ENCODE results near the gene LIF. TPM values are rescaled to one million over a fixed set of nuclear protein-coding genes. Genes with fewer than 3 reads are reported as not detected.
A peak's percentile ranks its signal among the peaks of the same experiment; 100 is the strongest.

LIF gene
- total RNA-seq, 4 donors from 2014 or later: 0.19 to 4.8 (median 1.6) TPM

DNA sequence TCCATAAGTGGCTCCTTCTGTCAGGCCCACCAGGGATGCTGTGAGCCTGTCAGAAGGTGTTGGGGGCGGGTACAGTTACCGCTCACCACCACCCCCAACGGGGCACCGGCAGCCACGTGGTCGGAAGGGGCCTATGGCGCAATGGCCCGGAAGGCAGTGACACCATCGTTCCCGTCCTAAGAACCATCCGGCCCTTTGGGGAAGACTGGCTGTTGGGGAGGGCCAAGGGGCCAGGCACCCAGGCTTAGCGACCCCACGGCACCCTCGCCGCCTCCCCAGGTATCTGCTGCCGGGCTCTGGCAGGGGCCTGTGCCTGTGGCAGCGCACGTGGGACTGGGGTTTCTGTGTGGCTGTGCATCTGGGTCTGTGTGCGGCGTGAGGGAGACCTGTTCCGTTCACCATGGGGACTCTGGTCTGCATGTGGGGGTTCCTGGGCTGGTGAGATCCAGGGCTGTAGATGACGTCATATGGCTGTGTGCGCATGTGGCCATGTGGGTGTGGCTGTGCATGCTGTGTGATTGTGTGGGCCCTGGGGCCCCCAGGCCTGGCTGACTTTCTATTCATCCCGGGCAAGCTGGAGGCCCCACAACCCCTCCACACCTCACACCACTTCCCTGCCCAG is 19.4 kb upstream of the LIF start:
- Histone ChIP-seq H3K4me1 (peaks cover 5 to 14% (median 12%) of the 10 kb centered on the region in 4 donors), H3K9me3 (no peaks in the 10 kb centered on the region), H3K27ac (replicated peaks in 1 of 4) (peak overlapping the region; percentile 39 to 66 (median 53)), H3K36me3 (no peaks in the 10 kb centered on the region), H3K4me3 (peak overlapping the region; percentile 28 to 49 (median 31)), H3K27me3 (peaks cover 0 to 4% (median 0%) of the 10 kb centered on the region in 4 donors)
- no peak for DNase-seq (ENCODE audit: extremely low spot score)
- TF ChIP-seq POLR2A (IDR thresholded peaks at IDR 0.05; ENCODE audit: low read depth) (no peak), EP300 (IDR thresholded peaks at IDR 0.05) (no peak), POLR2AphosphoS5 (IDR thresholded peaks at IDR 0.05) (peak; percentile 29 to 49)
- intact Hi-C loops (cut with DNase I): loop anchor here (10.0 kb wide), 1 partner anchor 219 kb away; no protein-coding TSS in a partner anchor
- 68% methylated on average over 2 of the region's 24 CpGs for WGBS

DNA sequence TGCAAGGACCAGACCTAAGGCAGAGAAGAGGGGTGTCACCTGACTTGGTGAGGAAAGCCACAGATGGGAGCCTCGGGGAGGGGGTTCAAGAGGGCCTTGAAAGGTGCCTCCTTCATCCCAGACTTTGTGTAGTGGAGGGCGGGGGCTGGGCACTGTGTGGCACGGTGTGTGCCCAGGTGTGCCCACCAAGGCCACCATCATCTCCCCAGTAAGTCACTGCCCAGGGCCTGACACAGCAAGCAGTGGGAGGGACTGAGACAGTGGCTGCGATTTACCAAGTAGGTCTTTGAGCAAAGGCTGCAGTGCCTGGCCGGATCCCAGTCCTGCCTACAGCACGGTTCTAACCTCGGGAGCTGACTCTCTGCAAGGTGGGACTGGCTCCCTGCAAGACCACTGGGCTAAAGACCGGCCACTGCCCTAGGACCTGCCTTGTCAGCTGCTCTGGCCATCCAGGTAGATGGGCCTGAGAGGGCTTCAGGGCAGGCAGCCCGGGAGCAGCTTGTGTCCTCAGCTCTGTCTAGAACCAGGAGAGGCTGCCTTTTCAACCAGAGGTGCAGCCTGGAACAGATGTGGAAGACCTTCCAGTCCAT is 18.7 kb upstream of the LIF start:
- H3K4me3 ChIP-seq: no peak overlapping the region

DNA sequence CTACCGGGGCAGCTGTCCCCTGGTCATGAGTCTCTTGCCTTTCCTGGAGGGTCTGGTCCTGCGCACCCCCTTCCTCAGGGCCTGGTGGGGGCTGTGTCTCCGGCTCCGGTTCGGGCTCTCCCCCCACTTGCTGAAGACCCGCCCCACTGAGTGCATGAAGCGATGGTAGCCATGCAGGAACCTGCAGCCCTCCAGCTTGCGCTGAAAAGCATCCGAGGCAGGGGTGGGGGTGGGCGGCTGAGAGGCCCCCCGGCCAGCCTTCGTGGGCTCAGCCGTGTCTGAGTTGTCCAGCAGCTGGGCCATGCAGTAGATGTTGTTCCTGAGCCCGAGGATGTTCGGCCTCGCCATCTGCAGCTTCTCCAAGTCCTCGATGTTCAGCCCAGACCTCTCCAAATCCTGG is 17.3 kb upstream of the LIF start:
- TF ChIP-seq POLR2A (IDR thresholded peaks at IDR 0.05; ENCODE audit: low read depth) (no peak), POLR2AphosphoS5 (IDR thresholded peaks at IDR 0.05) (no peak), EP300 (IDR thresholded peaks at IDR 0.05) (no peak)
- TF ChIP-seq, protein P1, sequence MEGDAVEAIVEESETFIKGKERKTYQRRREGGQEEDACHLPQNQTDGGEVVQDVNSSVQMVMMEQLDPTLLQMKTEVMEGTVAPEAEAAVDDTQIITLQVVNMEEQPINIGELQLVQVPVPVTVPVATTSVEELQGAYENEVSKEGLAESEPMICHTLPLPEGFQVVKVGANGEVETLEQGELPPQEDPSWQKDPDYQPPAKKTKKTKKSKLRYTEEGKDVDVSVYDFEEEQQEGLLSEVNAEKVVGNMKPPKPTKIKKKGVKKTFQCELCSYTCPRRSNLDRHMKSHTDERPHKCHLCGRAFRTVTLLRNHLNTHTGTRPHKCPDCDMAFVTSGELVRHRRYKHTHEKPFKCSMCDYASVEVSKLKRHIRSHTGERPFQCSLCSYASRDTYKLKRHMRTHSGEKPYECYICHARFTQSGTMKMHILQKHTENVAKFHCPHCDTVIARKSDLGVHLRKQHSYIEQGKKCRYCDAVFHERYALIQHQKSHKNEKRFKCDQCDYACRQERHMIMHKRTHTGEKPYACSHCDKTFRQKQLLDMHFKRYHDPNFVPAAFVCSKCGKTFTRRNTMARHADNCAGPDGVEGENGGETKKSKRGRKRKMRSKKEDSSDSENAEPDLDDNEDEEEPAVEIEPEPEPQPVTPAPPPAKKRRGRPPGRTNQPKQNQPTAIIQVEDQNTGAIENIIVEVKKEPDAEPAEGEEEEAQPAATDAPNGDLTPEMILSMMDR (IDR thresholded peaks at IDR 0.05): no peak
- peaks cover 5 to 14% (median 12%) of the 10 kb centered on the region in 4 donors for H3K4me1 ChIP-seq

More for the DNA sequence above, 18.7 kb upstream of the LIF start:
- peaks cover 5 to 14% (median 12%) of the 10 kb centered on the region in 4 donors for H3K4me1 ChIP-seq
- intact Hi-C loops (cut with DNase I): loop anchor here (10.0 kb wide), 1 partner anchor 220 kb away; no protein-coding TSS in a partner anchor
- peaks cover 0 to 4% (median 0%) of the 10 kb centered on the region in 4 donors for H3K27me3 ChIP-seq
- DNase-seq (ENCODE audit: extremely low spot score): no peak
- TF ChIP-seq, protein P1 (IDR thresholded peaks at IDR 0.05): no peak
- no peak for TF ChIP-seq POLR2A (IDR thresholded peaks at IDR 0.05; ENCODE audit: low read depth)
- H3K27ac ChIP-seq (replicated peaks in 1 of 4): no peak overlapping the region
- 86% methylated on average over 8 of the region's 9 CpGs for WGBS
- H3K9me3 ChIP-seq: no peaks in the 10 kb centered on the region
- H3K36me3 ChIP-seq: no peaks in the 10 kb centered on the region

DNA sequence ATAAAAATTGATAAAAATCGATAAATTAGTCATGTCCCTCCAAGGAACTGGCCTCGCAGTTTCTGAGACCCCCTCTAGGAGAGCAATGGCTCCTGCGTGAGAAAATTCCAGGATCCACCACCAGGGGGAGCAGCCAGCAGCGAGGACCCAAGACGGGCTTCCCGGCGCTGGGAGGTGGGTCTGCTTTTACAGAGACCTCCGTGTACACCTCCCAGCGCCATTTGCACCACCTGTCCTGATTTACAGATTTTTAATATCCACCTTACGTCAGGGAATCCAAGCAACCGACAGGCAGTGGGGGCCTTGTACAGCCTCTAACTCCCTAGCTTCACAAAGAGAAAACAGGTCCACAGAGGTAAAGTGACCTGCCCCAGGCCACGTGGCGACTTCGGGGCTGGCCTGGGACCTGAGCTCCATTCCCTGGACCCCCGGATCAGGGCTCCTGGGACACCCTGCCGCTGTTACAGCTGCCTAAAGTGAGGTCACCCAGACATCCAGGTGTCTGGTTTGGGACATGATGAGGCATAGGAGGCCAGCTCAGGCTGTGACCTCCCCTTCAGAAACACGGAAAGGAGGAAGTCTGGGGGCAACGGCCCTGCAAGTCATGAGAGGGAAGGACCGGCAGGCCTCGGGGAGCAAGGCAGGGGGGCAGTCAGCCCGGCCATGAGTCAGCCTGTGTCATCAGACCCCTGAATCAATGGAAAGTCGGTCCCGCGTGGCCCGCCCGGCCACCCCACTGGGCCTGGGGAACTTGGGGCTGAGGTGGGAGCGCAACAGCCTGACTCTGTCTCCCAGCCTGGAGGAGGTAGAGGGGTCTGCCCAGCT is 16.6 kb upstream of the LIF start:
- TF ChIP-seq POLR2A (IDR thresholded peaks at IDR 0.05; ENCODE audit: low read depth) (no peak), EP300 (IDR thresholded peaks at IDR 0.05) (no peak), POLR2AphosphoS5 (IDR thresholded peaks at IDR 0.05) (peak in 1 of 2 donors; percentile 30)
- TF ChIP-seq, protein P1 (IDR thresholded peaks at IDR 0.05): peak; percentile 95 to 99 (median 98)
- intact Hi-C loops (cut with DNase I): loop anchor here (1.0 to 10.0 kb wide), 2 partner anchors 124 to 222 kb away; partner anchors contain the start of gene RNF215
- peaks cover 5 to 14% (median 12%) of the 10 kb centered on the region in 4 donors for H3K4me1 ChIP-seq
- H3K27ac ChIP-seq (replicated peaks in 1 of 4): no peak overlapping the region
- H3K36me3 ChIP-seq: no peaks in the 10 kb centered on the region
- 16% methylated on average over 24 of the region's 27 CpGs for WGBS
- H3K9me3 ChIP-seq: no peaks in the 10 kb centered on the region
- no peak for DNase-seq (ENCODE audit: extremely low spot score)
- peaks cover 0 to 4% (median 0%) of the 10 kb centered on the region in 4 donors for H3K27me3 ChIP-seq
- peak overlapping the region; percentile 5 to 45 (median 32) for H3K4me3 ChIP-seq

More for the DNA sequence above, 17.3 kb upstream of the LIF start:
- intact Hi-C loops (cut with DNase I): loop anchor here (1.0 to 10.0 kb wide), 2 partner anchors 123 to 221 kb away; partner anchors contain the start of gene RNF215
- H3K27me3 ChIP-seq: peaks cover 0 to 4% (median 0%) of the 10 kb centered on the region in 4 donors
- WGBS: 86% methylated on average over 7 of the region's 17 CpGs
- no peaks in the 10 kb centered on the region for H3K36me3 ChIP-seq
- H3K9me3 ChIP-seq: no peaks in the 10 kb centered on the region
- DNase-seq (ENCODE audit: extremely low spot score): no peak
- H3K4me3 ChIP-seq: no peak overlapping the region
- no peak overlapping the region for H3K27ac ChIP-seq (replicated peaks in 1 of 4)

All from esophagus muscularis mucosa (tissue), 4 donors.